Measurements from ENCODE around the gene JAKMIP2. TPM values are rescaled to one million over a fixed set of nuclear protein-coding genes. Genes with fewer than 3 reads are reported as not detected.

JAKMIP2 gene
- total and polyA plus RNA-seq, 11 donors = under 0.01 to 1.5 (median 0.16) TPM; not detected in 1

- H3K4me1 ChIP-seq = peaks cover 0 to 3% (median 0%) of the 10 kb centered on the region in 12 donors
- no peak for ATAC-seq
- H3K27me3 ChIP-seq = no peaks in the 10 kb centered on the region
- TF ChIP-seq POLR2A (IDR thresholded peaks at IDR 0.05) = no peak
- TF ChIP-seq, protein P1, sequence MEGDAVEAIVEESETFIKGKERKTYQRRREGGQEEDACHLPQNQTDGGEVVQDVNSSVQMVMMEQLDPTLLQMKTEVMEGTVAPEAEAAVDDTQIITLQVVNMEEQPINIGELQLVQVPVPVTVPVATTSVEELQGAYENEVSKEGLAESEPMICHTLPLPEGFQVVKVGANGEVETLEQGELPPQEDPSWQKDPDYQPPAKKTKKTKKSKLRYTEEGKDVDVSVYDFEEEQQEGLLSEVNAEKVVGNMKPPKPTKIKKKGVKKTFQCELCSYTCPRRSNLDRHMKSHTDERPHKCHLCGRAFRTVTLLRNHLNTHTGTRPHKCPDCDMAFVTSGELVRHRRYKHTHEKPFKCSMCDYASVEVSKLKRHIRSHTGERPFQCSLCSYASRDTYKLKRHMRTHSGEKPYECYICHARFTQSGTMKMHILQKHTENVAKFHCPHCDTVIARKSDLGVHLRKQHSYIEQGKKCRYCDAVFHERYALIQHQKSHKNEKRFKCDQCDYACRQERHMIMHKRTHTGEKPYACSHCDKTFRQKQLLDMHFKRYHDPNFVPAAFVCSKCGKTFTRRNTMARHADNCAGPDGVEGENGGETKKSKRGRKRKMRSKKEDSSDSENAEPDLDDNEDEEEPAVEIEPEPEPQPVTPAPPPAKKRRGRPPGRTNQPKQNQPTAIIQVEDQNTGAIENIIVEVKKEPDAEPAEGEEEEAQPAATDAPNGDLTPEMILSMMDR (IDR thresholded peaks at IDR 0.05) = no peak
- no peaks in the 10 kb centered on the region for H3K9me3 ChIP-seq
- intact Hi-C loops (cut with DNase I) = no loop called here
- DNase-seq = no peak
- H3K4me3 ChIP-seq = no peak overlapping the region
- H3K27ac ChIP-seq = no peak overlapping the region
- WGBS, 4 donors = 82 to 96% (median 94%) methylated on average over 4 of the region's 4 CpGs
- H3K36me3 ChIP-seq = no peaks in the 10 kb centered on the region
Measured at GRCh38 chr5:147767048-147767447, 15.5 kb downstream of the JAKMIP2 start.

- 66 to 70% (median 67%) methylated on average over 4 of the region's 4 CpGs for WGBS, 4 donors
- TF ChIP-seq, protein P1 (IDR thresholded peaks at IDR 0.05) = no peak
- no peak for TF ChIP-seq POLR2A (IDR thresholded peaks at IDR 0.05)
- Histone ChIP-seq H3K4me3 (no peak overlapping the region), H3K27ac (no peak overlapping the region), H3K36me3 (no peaks in the 10 kb centered on the region), H3K27me3 (no peaks in the 10 kb centered on the region), H3K4me1 (peaks cover 0 to 4% (median 0%) of the 10 kb centered on the region in 12 donors), H3K9me3 (no peaks in the 10 kb centered on the region)
- DNase-seq = no peak
- no peak for ATAC-seq
- intact Hi-C loops (cut with DNase I) = no loop called here
Measured at GRCh38 chr5:147763791-147764525, 18.6 kb downstream of the JAKMIP2 start.

DNA sequence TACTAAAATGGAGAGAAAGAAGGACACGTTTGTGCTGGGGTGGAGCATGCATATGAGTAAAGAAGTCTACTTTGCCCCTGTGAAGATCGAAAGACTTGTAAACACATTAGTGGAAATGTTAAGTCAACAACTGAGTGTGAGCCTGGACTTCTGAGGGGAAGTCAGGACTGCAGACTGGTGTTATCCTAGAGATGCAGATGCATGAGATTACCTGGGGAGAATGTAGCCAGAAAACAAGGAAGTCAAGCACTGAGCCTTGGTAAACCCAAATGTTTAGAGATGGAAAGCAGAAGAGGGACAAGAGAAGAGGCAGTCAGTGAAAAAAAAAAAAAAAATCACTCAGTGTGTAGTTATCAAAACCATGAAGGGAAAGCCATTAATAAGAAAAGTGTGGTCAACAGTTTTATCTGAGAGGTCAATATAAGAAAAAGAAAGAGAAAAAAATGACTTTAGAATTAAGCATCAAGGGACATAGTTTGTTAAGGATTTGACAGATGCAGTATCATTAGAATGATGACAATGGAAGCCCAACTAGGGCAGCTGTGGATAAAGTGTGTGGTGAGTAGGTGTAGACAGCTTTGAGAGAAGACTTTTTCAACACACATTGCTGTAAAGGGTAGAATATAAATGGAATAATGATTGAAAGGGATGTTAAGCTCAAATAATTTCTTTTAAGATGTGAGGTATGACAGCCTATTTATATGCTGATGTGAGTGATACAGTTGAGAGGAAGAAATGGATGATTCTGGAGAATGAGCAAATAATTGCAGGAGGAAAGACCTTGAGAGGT, 22.2 kb downstream of the JAKMIP2 start:
- WGBS, 4 donors = 48 to 57% (median 52%) methylated on average over 2 of the region's 2 CpGs
- Histone ChIP-seq H3K27ac (no peak overlapping the region), H3K27me3 (no peaks in the 10 kb centered on the region), H3K4me3 (no peak overlapping the region), H3K4me1 (peaks cover 0 to 4% (median 0%) of the 10 kb centered on the region in 12 donors), H3K36me3 (no peaks in the 10 kb centered on the region), H3K9me3 (no peaks in the 10 kb centered on the region)
- intact Hi-C loops (cut with DNase I) = no loop called here
- ATAC-seq (no peak), DNase-seq (no peak)
- no peak for TF ChIP-seq POLR2A (IDR thresholded peaks at IDR 0.05)
- TF ChIP-seq, protein P1 (IDR thresholded peaks at IDR 0.05) = no peak

DNA sequence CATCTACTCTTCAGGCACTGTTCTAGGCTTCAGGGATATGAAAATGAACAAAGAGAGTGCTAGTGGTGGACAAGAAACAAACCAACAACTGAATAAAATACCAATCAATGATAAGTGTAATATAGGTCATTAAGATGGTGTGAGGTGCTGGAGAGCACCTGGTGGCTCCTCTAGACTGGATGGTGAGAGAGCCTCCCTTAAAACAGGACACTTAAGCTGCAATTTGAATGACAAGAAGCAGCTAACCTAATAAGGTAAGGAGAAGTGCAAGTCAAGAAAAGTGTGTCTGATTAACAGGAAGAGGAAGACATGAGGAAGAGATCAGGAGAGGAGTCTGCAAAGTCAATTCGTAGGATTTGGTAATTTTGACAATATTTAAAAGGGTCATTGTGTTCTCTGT, 23.1 kb downstream of the JAKMIP2 start:
- H3K9me3 ChIP-seq = no peaks in the 10 kb centered on the region
- DNase-seq (no peak), ATAC-seq (no peak)
- H3K4me3 ChIP-seq = no peak overlapping the region
- no peak overlapping the region for H3K27ac ChIP-seq
- no peak for TF ChIP-seq POLR2A (IDR thresholded peaks at IDR 0.05)
- TF ChIP-seq, protein P1 (IDR thresholded peaks at IDR 0.05) = no peak
- 65 to 78% (median 73%) methylated on average over 1 of the region's 1 CpG for whole genome bisulfite sequencing, 4 donors
- no peaks in the 10 kb centered on the region for H3K27me3 ChIP-seq
- intact Hi-C loops (cut with DNase I) = no loop called here
- peaks cover 0 to 4% (median 0%) of the 10 kb centered on the region in 12 donors for H3K4me1 ChIP-seq
- no peaks in the 10 kb centered on the region for H3K36me3 ChIP-seq

Data from heart left ventricle (tissue), 16 donors.